ENCODE measurements around the gene MOCOS.

Gene MOCOS

DNA sequence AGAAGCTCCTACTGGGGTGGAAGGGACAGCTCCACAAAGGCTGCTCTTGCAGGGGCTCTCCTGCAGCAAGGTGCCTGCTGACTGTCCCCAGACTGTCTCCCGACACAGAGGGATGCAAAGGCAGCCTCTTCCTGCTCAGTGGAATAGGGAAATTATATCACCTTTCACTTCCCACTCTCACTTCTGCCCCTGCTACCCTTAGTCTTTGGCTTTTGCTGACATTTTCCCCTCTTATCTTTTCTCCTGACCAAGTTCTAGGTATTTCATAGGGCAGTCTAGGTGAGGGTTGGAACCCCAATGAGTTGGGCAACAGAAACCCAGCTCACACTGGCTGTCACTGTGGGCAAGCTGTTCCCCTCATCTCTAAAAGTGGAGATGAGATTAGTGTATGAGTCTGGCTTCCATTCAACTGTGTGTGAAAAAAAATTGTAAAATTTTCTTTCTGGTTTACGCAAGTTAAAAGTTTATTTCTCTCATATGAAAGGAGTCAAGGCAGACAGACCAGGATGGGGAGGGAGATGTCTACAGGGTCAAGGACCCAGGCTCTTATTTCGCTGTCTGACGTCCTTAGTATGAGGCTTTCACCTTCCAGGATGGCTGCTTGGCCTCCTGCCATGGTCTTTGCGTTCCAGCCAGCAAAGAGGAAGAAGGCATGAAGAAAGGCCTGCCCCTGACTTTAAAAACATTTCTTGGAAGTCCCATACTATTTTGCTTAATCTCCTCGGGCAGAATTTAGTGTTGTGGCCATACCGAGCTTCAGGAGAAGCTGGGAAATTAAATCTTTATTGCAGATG lies 7.5 kb upstream of the MOCOS start:
- in situ Hi-C loops (cut with HindIII; ENCODE audit: low sequenced_read_pairs): no loop called here

DNA sequence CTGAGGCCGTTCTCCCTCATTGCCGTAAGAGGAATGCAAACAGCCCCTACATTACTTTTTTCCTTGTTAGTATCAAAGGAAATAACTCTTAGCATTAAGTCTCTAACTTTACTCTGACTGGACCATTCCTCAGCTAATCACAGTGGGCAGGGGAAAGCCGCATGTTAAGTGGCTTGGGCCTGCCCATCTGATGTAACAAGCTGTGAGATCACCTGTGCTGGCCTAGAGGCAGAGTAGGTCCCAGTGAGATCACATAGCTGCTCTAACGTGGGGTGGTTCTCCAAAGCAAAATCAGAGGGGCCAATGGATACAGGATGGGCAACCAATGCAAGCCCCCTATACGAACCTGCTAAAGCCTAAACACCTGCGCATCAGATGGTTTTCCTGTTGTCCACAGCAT lies 5.9 kb upstream of the MOCOS start:
- in situ Hi-C loops (cut with HindIII; ENCODE audit: low sequenced_read_pairs): no loop called here

DNA sequence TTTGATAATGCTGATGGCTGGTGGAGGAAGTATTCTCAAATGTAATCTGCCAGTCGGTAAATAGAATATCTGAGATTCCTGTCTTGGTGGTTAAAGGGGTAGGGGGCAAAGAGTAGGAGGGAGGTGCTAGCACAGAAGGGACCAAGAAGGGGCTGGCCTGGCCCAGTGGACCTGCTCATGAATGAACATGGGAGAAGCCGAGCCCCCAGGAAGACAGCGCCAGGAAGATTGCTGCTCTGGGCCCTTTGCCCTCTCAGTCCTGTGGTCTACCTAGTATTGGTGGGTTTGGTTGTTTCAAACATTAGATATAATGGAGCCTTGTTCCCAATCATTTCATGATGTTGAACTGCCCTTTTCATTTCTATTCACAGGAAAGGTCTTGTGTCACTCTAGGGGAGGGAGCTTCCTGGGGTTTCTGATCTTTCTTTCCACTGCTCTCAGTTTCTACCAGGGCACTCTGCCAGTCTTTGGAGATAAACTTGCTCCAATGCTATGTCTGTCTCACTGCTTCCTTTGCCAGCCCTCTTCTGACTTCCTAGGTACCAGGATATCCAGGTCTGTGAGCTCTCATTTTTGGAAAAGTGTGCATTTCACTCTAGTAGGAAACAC lies 5.3 kb upstream of the MOCOS start:
- in situ Hi-C loops (cut with HindIII; ENCODE audit: low sequenced_read_pairs): no loop called here

GRCh38 chr18:36183033-36183432 lies 4.3 kb upstream of the MOCOS start:
- in situ Hi-C loops (cut with HindIII; ENCODE audit: low sequenced_read_pairs): no loop called here

DNA sequence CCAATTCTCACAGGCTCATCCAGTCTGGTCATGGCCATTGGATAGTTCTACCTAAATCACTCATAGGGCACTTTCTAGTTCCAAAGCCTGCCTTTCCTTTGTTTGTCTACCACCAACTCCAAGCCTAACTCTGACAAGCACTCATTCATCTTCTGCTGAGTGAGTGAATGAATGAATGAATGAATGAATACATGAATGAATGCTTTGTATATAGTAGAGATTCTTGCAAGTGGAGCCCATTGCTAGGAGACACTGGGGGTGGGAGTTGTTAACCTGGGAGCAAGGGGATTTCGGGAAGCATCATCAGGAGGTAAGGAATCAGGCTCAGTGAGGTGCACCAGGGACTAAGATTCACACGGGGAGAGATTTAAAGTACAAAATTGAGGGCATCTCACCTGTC lies 3.3 kb upstream of the MOCOS start:
- in situ Hi-C loops (cut with HindIII; ENCODE audit: low sequenced_read_pairs): no loop called here

DNA sequence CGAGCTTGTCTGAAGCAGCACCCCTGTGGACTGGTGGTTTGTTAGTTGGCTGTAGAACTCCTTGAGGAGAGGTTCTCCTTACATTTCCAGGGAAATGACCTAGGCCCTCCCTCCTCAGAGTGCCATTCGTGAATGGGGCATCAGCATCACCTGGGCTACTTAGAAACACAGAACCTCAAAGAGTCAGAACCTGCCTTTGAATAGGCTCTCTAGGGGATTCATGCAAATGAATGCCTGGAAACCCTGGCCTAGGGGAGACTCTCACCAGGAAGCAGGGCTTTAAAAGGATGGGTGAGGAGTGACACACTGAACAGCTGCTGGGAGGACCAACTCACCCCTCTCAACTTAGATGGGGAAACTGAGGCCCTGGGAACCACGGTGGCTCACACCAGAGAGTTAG lies 2.1 kb upstream of the MOCOS start:
- in situ Hi-C loops (cut with HindIII; ENCODE audit: low sequenced_read_pairs): no loop called here

GRCh38 chr18:36185901-36186460 lies 1.3 kb upstream of the MOCOS start:
- in situ Hi-C loops (cut with HindIII; ENCODE audit: low sequenced_read_pairs): no loop called here

GRCh38 chr18:36186461-36187192 lies 670 bp upstream of the MOCOS start:
- in situ Hi-C loops (cut with HindIII; ENCODE audit: low sequenced_read_pairs): no loop called here

DNA sequence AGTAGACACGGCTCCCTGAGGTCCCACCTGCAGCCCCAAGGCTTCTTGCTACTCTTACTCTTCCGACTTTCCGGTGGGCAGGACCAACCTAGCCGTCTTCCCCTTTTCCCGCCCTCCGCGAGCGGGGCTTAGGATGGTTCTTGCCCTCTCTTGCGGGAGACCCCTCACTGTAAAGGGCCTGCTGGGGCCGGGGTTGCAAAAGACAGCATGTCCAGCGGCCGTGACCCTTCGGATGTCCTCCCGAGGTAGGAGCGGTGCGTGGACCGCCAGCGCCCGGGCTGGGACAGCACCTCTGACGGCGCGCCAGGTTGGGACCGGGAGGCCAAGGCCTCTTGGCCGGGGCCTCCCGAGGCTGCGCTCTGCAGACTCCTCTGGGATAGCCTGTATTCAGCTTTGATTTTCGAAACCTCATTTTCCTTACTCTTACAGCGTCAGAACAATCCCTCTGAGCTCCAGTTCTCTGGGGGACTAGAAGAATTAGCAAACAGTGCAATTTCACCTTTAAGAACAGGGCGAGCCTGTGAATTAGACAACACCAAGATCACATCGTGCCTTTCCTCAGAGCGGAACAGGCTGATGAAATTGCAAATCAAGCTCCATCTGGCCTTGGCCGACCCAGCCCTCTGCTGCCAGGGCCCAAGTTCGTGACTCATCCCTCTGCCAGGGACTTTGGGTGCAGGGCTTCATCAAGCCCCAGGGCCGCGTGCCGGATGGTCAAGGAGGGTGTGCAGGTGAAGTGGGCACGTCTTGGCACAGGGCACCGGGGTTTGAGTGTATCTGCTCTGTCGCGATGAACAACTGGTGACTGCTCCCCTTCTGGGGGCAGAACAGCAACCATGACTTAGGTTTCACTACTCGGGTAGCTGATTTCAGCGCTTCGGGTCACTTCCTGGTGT lies 777 bp downstream of the MOCOS start:
- in situ Hi-C loops (cut with HindIII; ENCODE audit: low sequenced_read_pairs): no loop called here

DNA sequence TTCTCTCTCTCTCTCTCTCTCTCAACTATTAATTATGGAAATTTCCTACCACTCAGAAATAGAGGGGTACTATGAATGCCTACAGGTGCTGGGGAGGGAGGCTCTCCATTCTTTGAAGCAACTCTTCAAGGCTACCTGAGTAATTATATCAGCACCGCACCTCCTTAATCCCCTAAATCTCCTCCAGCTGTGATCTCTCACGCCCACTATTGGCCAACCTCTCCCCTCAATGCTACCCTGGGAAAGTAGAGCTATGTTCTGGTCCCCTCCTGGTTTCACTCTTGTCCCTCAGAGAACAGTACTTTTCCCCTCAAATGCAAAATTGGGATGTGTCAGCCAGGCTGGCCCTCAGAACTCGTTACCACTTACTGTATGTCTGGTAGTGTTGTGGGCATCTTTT lies 1.6 kb downstream of the MOCOS start:
- in situ Hi-C loops (cut with HindIII; ENCODE audit: low sequenced_read_pairs): no loop called here

- in situ Hi-C loops (cut with HindIII; ENCODE audit: low sequenced_read_pairs): no loop called here
Measured at GRCh38 chr18:36189486-36189885, 2.2 kb downstream of the MOCOS start.

- in situ Hi-C loops (cut with HindIII; ENCODE audit: low sequenced_read_pairs): no loop called here
Measured at GRCh38 chr18:36191286-36191685, 4.0 kb downstream of the MOCOS start.

DNA sequence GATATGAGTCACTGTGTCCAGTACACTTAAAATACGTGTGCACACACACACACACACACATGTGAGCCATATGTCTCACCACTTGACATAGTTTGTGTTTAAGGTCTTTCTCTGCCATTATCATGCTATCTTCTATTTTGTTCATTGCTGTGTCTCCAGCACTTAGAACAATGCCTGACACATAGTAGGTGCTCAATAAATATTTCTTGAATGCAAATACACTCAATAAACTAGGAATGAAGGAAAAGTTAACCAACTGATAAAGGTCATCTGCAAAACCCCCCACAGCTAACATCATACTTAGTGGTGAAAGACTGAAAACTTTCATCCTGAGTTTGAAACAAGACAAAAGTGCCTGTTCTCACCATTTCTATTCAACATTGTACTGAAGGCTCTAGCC lies 4.4 kb downstream of the MOCOS start:
- in situ Hi-C loops (cut with HindIII; ENCODE audit: low sequenced_read_pairs): no loop called here

- in situ Hi-C loops (cut with HindIII; ENCODE audit: low sequenced_read_pairs): no loop called here
Measured at GRCh38 chr18:36194600-36195315, 7.5 kb downstream of the MOCOS start.

DNA sequence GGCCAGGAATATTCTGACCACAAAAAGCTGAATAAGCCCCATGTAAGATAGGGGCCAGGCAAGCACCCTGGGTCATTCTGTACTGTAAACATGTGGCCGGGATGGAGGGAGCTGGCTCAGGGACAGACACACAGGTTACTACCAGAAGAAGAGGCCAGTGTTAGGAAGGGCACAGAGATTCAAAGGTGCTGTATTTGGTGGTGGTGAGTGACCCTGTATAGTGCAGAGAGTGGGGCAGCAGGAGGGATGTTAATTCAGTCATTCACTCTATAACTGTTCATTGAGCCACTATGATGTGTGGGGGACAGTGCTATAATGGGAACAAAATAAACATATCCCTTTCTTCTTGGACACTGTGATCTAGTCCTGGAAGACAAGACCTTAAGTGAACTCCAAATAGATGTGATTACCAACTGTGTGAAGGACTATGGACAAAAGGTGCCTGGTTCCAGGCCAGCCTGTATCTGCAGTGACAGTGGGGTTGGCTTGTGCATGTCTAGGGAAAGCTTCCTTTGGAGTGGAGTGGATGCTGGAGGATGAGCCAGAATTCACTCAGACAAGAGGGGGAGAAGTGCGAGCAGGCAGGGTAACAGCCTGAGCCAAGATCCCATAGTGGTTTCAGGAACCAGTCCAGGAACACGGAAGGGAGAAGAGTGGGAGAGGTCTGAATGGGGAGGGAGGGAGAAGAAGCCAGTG lies 8.3 kb downstream of the MOCOS start:
- in situ Hi-C loops (cut with HindIII; ENCODE audit: low sequenced_read_pairs): no loop called here

GRCh38 chr18:36196238-36196995 lies 9.1 kb downstream of the MOCOS start:
- in situ Hi-C loops (cut with HindIII; ENCODE audit: low sequenced_read_pairs): no loop called here

GRCh38 chr18:36197511-36198166 lies 10.3 kb downstream of the MOCOS start:
- in situ Hi-C loops (cut with HindIII; ENCODE audit: low sequenced_read_pairs): no loop called here

GRCh38 chr18:36199691-36200295 lies 12.5 kb downstream of the MOCOS start:
- in situ Hi-C loops (cut with HindIII; ENCODE audit: low sequenced_read_pairs): no loop called here

Data from endothelial cell of hepatic sinusoid (primary cell).